ENCODE data around the gene METRN.

Gene METRN

DNA sequence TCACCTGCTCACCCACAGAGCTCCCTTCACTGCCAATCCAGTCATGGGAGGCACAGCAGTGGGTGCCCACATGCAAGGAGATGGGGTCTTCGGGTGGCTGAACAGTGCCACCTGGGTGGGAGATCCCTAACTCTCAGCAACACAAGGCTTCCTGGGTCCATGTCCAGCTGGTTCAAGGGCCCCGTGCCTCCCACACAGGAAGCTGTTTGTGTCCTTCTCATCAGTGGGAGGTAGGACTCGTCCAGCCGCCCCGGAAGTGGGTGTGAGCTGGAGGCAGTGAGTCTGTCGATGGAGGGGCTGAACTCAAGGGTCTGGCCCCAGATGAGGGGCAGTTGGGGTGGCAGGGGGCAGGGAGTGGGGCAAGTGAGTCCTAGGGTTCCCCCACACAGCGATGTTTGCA is 10.9 kb upstream of the METRN start:
- Histone ChIP-seq H3K79me1 (replicated peaks; ENCODE audit: low read length, poor library complexity, severe bottlenecking) (no peaks in the 10 kb centered on the region), H3K23ac (ENCODE audit: low read length in 2 of 2) (no peak overlapping the region), H4K8ac (ENCODE audit: low read length) (no peak overlapping the region), H3K14ac (ENCODE audit: low read length in 2 of 2) (no peak overlapping the region), H3K4me2 (ENCODE audit: low read length, poor library complexity, severe bottlenecking) (no peak overlapping the region), H2AFZ (ENCODE audit: low read depth, low read length) (no peak overlapping the region), H2BK120ac (ENCODE audit: low read depth, low read length) (no peak overlapping the region), H3K4me3 (ENCODE audit: insufficient read depth in 1 of 2, low read depth in 1 of 2, low read length in 2 of 2) (no peak overlapping the region), H3K4me1 (ENCODE audit: control insufficient read depth, insufficient read depth, low read depth, low read length) (peaks cover 10% of the 10 kb centered on the region), H3K36me3 (ENCODE audit: control insufficient read depth in 1 of 2, insufficient read depth in 2 of 2, low read depth in 1 of 2, low read length in 2 of 2) (no peaks in the 10 kb centered on the region), H3K18ac (ENCODE audit: low read depth in 1 of 2, low read length in 2 of 2) (no peak overlapping the region), H3K27ac (ENCODE audit: low read length, poor library complexity, severe bottlenecking) (no peak overlapping the region), H2BK15ac (ENCODE audit: low read depth, poor library complexity, severe bottlenecking) (no peak overlapping the region), H3K9ac (ENCODE audit: low read length) (no peak overlapping the region), H2AK5ac (ENCODE audit: low read length, severe bottlenecking) (no peak overlapping the region), H3K9me3 (ENCODE audit: control insufficient read depth, low read length) (no peaks in the 10 kb centered on the region), H3K27me3 (ENCODE audit: control insufficient read depth in 1 of 2, insufficient read depth in 1 of 2, low read length in 2 of 2) (peaks cover 85 to 86% of the 10 kb centered on the region in 2 experiments), H2BK5ac (ENCODE audit: low read depth, low read length, poor library complexity, severe bottlenecking) (no peak overlapping the region), H3K4ac (ENCODE audit: low read depth in 1 of 2, low read length in 2 of 2) (no peak overlapping the region), H4K91ac (ENCODE audit: low read length) (no peak overlapping the region), H2BK12ac (ENCODE audit: low read length in 2 of 2) (no peak overlapping the region)
- DNase-seq = no peak
- WGBS = 78% methylated on average over 7 of the region's 7 CpGs

DNA sequence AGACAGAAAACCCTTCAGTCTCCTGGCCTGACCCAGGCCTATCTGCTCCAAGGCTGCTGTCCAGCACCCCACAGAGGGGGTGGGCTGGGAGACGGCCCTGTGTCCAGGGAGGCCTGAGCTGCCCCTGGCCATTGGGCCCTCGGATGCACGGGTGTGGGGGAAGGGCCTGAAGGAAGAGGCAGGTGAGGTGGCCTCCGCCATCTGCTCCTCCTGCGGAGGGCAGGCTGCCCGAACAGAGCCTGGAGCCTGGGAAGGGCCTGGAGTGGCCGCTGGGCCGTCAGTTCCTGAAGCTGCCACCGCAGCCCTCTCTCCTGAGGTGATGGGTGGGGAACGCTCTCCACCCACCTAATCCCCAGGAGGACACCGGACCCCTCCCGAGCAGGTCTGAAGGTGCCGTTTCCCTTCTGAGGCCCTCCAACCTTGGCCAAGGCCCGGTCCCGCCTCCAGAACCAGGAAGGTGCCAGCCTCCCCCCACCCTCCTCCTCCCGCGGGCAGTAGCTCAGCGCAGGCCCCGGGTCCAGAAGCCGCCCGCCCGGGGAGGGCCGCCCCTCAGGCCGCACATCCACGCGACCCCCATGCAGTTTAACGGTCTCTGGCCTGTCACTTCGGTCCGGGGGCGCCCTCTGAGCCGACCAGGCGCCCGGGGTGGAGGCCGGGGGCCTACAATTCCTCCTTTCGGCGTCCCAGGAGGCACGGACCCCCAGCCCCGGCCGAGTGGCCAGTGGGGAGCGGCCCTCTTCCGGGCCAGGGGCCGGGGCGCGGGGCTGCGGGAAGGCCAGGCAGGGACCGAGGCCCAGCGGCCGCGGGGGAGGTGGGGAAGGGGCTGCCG is 10.2 kb upstream of the METRN start:
- Histone ChIP-seq H4K8ac (ENCODE audit: low read length) (no peak overlapping the region), H2BK15ac (ENCODE audit: low read depth, poor library complexity, severe bottlenecking) (no peak overlapping the region), H3K14ac (ENCODE audit: low read length in 2 of 2) (no peak overlapping the region), H3K4me3 (ENCODE audit: insufficient read depth in 1 of 2, low read depth in 1 of 2, low read length in 2 of 2) (no peak overlapping the region), H2BK120ac (ENCODE audit: low read depth, low read length) (no peak overlapping the region), H3K36me3 (ENCODE audit: control insufficient read depth in 1 of 2, insufficient read depth in 2 of 2, low read depth in 1 of 2, low read length in 2 of 2) (no peaks in the 10 kb centered on the region), H3K23ac (ENCODE audit: low read length in 2 of 2) (no peak overlapping the region), H3K9ac (ENCODE audit: low read length) (no peak overlapping the region), H4K91ac (ENCODE audit: low read length) (no peak overlapping the region), H2AK5ac (ENCODE audit: low read length, severe bottlenecking) (no peak overlapping the region), H3K27ac (ENCODE audit: low read length, poor library complexity, severe bottlenecking) (no peak overlapping the region), H3K4me1 (ENCODE audit: control insufficient read depth, insufficient read depth, low read depth, low read length) (peaks cover 14% of the 10 kb centered on the region), H3K18ac (ENCODE audit: low read depth in 1 of 2, low read length in 2 of 2) (no peak overlapping the region), H3K4ac (ENCODE audit: low read depth in 1 of 2, low read length in 2 of 2) (no peak overlapping the region), H3K9me3 (ENCODE audit: control insufficient read depth, low read length) (no peaks in the 10 kb centered on the region), H2BK5ac (ENCODE audit: low read depth, low read length, poor library complexity, severe bottlenecking) (no peak overlapping the region), H3K4me2 (ENCODE audit: low read length, poor library complexity, severe bottlenecking) (no peak overlapping the region), H3K79me1 (replicated peaks; ENCODE audit: low read length, poor library complexity, severe bottlenecking) (no peaks in the 10 kb centered on the region), H2AFZ (ENCODE audit: low read depth, low read length) (no peak overlapping the region), H3K27me3 (ENCODE audit: control insufficient read depth in 1 of 2, insufficient read depth in 1 of 2, low read length in 2 of 2) (peaks cover 86 to 87% of the 10 kb centered on the region in 2 experiments), H2BK12ac (ENCODE audit: low read length in 2 of 2) (no peak overlapping the region)
- 41% methylated on average over 28 of the region's 50 CpGs for WGBS
- DNase-seq = no peak

DNA sequence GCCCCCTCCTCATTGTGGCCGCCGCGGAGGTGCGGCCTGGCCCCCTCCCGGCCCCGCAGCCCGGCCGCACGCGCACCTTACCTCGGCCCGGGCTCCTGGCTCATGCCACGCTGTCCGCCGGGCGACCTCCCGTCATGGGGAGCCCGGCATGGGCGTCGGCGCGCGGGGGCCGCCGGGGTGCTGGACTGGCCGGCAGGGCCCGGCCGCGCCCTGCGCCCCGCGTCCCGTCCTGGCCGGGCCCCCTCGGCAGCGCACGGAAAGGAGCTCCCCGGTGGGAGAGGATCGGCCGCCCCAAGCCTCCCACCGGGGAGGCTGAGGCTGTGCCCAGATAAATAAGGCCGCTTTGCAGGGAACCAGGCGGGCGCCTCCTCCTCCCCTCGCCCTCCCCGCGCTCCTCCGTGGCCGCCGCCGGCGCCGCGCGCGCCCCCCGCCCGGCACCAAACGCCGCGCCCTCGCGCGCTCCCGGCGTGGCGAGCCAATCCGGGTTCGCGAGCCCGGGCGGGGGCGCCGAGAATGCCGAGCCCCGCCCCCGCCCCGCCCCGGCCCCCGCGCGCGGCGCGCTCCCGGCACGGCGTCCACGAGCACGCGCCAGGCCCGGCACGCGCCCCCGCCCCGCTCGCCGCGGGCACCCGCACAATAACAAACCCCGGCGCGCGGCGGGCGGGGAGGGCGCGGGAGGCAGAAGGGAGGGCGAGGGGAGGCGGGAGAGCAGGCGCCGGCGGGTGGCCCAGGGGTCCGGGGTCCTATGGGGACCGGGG is 9.3 kb upstream of the METRN start, which contains the start of gene FBXL16:
FBXL16 (minus strand) TSS at position 371 of the 758 bp plus-strand sequence. CDS start 8,396 bp downstream, outside the sequence.
- Histone ChIP-seq H3K9me3 (ENCODE audit: control insufficient read depth, low read length) (no peaks in the 10 kb centered on the region), H3K79me1 (replicated peaks; ENCODE audit: low read length, poor library complexity, severe bottlenecking) (no peaks in the 10 kb centered on the region), H3K4me3 (ENCODE audit: insufficient read depth in 1 of 2, low read depth in 1 of 2, low read length in 2 of 2) (no peak within 1 kb of the TSS), H3K23ac (ENCODE audit: low read length in 2 of 2) (no peak within 1 kb of the TSS), H2AK5ac (ENCODE audit: low read length, severe bottlenecking) (no peak within 1 kb of the TSS), H2BK15ac (ENCODE audit: low read depth, poor library complexity, severe bottlenecking) (no peak within 1 kb of the TSS), H2BK12ac (ENCODE audit: low read length in 2 of 2) (no peak within 1 kb of the TSS), H3K27ac (ENCODE audit: low read length, poor library complexity, severe bottlenecking) (no peak within 1 kb of the TSS), H4K91ac (ENCODE audit: low read length) (no peak within 1 kb of the TSS), H3K36me3 (ENCODE audit: control insufficient read depth in 1 of 2, insufficient read depth in 2 of 2, low read depth in 1 of 2, low read length in 2 of 2) (no peaks in the 10 kb centered on the region), H4K8ac (ENCODE audit: low read length) (no peak within 1 kb of the TSS), H2BK5ac (ENCODE audit: low read depth, low read length, poor library complexity, severe bottlenecking) (no peak within 1 kb of the TSS), H2AFZ (ENCODE audit: low read depth, low read length) (no peak within 1 kb of the TSS), H3K18ac (ENCODE audit: low read depth in 1 of 2, low read length in 2 of 2) (no peak within 1 kb of the TSS), H3K4ac (ENCODE audit: low read depth in 1 of 2, low read length in 2 of 2) (no peak within 1 kb of the TSS), H3K4me2 (ENCODE audit: low read length, poor library complexity, severe bottlenecking) (peak within 1 kb of the TSS; percentile 35), H2BK120ac (ENCODE audit: low read depth, low read length) (no peak within 1 kb of the TSS), H3K9ac (ENCODE audit: low read length) (no peak within 1 kb of the TSS), H3K14ac (ENCODE audit: low read length in 2 of 2) (no peak within 1 kb of the TSS), H3K27me3 (ENCODE audit: control insufficient read depth in 1 of 2, insufficient read depth in 1 of 2, low read length in 2 of 2) (peaks cover 84 to 89% of the 10 kb centered on the region in 2 experiments), H3K4me1 (ENCODE audit: control insufficient read depth, insufficient read depth, low read depth, low read length) (peaks cover 21% of the 10 kb centered on the region)
- DNase-seq = no peak
- WGBS = 3% methylated on average over 41 of the region's 115 CpGs
